GM12872 (cell line): ENCODE results near the gene UBQLN1.

ENCODE experiments used
- CTCF ChIP-seq: IDR thresholded peaks from 3 replicates; pipeline ENCODE4 v1.5.1; 2011; ENCODE audit warnings: low read depth, mild to moderate bottlenecking, low read length, moderate library complexity; ENCODE audit not compliant: insufficient read depth

Gene UBQLN1

GRCh38 chr9:83656952-83657351 is 50.8 kb downstream of the UBQLN1 start:
- TF ChIP-seq CTCF: no peak

GRCh38 chr9:83656032-83656680 is 51.6 kb downstream of the UBQLN1 start:
- no peak for TF ChIP-seq CTCF

- TF ChIP-seq CTCF: no peak
These were observed 52.3 kb downstream of the UBQLN1 start for GRCh38 chr9:83655433-83655832.

GRCh38 chr9:83652433-83652832 is 55.3 kb downstream of the UBQLN1 start:
- TF ChIP-seq CTCF: no peak

- no peak for TF ChIP-seq CTCF
These were observed 56.2 kb downstream of the UBQLN1 start for GRCh38 chr9:83651558-83651957.

- no peak for TF ChIP-seq CTCF
These were observed 58.2 kb downstream of the UBQLN1 start for GRCh38 chr9:83649515-83649914.

- TF ChIP-seq CTCF: peak; percentile 86
These were observed 58.7 kb downstream of the UBQLN1 start for GRCh38 chr9:83649080-83649479.
